Stomach (tissue), 4 donors: ENCODE measurements around the gene CDC34.

ENCODE experiments used
- EP300 ChIP-seq: sonication (generic); formaldehyde crosslinking; IDR thresholded peaks from one replicate; pipeline ENCODE4 v1.6.1; 2017; ENCODE audit warnings: antibody characterized with exemption
- POLR2A ChIP-seq, 4 donors: fragments of 450-650 bp; IDR thresholded peaks; one replicate each; pipeline ENCODE4 v1.6.1; 2016; ENCODE audit warnings: antibody characterized with exemption in 4 of 4, control low read depth in 2 of 4, mild to moderate bottlenecking in 1 of 4, moderate library complexity in 1 of 4
- POLR2AphosphoS5 ChIP-seq, 3 donors: sonication (generic); formaldehyde crosslinking; IDR thresholded peaks; one replicate each; pipeline ENCODE4 v1.6.1; 2016; ENCODE audit warnings: antibody characterized with exemption in 3 of 3
- TF ChIP-seq, protein P1 (sequence below), 7 experiments: fragments of 450-650 bp in 4 of 7; fragments of 200-600 bp in 3 of 7; sonication (generic) in 3 of 7; IDR thresholded peaks; one replicate each; pipeline ENCODE4 v1.5.1; 2016 to 2019; ENCODE audit warnings: antibody characterized with exemption in 7 of 7, control low read depth in 2 of 7, mild to moderate bottlenecking in 1 of 7

DNA sequence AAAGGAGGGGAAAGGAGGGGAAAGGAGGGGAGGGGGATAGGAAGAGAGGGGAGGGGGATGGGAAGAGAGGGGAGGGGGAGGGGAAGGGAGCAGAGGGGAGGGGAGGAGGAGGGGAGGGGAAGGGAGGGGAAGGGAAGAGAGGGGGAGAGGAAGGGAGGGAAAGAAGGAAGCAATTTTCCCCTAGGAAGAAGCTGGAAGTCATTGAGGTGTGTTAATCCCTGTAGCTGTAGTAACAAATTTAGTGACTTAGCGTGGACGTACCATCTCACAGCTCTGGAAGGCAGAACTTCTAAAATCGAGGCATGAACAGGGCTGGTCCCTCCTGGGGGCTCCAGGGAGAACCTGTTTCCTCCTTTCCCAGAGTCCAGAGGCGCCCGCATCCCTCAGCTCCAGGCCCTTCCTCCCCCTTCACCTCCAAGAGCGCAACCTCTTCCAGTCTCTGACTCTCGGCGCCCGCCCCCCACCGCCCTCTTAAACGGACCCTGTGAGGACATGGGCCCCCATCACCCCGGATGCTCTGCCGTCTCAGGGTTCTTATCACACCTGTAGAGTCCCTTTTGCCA is 5.6 kb upstream of the CDC34 start:
- TF ChIP-seq, protein P1, sequence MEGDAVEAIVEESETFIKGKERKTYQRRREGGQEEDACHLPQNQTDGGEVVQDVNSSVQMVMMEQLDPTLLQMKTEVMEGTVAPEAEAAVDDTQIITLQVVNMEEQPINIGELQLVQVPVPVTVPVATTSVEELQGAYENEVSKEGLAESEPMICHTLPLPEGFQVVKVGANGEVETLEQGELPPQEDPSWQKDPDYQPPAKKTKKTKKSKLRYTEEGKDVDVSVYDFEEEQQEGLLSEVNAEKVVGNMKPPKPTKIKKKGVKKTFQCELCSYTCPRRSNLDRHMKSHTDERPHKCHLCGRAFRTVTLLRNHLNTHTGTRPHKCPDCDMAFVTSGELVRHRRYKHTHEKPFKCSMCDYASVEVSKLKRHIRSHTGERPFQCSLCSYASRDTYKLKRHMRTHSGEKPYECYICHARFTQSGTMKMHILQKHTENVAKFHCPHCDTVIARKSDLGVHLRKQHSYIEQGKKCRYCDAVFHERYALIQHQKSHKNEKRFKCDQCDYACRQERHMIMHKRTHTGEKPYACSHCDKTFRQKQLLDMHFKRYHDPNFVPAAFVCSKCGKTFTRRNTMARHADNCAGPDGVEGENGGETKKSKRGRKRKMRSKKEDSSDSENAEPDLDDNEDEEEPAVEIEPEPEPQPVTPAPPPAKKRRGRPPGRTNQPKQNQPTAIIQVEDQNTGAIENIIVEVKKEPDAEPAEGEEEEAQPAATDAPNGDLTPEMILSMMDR (IDR thresholded peaks at IDR 0.05): no peak
- TF ChIP-seq POLR2A (IDR thresholded peaks at IDR 0.05): no peak
- no peak for TF ChIP-seq EP300
- no peak for TF ChIP-seq POLR2AphosphoS5 (IDR thresholded peaks at IDR 0.05)
